C4-2B (cell line): ENCODE measurements around the gene SLC22A17.

Experiments used
- CTCF ChIP-seq: fragments of 450-650 bp; conservative IDR thresholded peaks from 2 replicates; pipeline ENCODE4 v1.5.1; 2017; ENCODE audit warnings: mild to moderate bottlenecking
- ZFX ChIP-seq: fragments of 450-650 bp; IDR thresholded peaks from 2 replicates; pipeline ENCODE4 v1.6.1; 2017

DNA sequence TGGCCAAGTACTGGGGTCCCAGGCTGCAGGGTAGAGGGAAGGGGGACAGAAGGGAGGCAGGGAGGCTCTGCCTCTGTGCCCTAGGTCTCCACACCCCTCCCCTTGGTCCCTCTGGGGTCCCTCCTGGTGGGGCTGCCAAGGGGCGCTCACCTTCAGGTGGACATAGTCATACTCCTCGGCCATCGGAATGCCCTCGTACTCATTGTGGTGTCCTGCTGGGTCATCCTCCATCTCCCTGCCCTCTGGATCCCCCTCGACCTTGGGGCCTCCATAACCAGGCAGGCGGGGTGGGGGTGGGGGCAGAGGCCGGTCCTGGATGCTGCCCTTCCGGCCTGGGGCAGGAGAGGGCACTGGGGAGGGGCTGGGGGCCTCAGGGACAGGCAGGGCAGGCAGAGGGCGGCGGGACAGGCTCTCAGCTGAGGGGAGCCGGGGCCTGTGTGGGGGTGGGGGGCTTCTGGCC is 6.5 kb upstream of the SLC22A17 start:
- no peak for TF ChIP-seq ZFX
- no peak for TF ChIP-seq CTCF
